ENCODE results near the gene PIP5K1B. TPM values are rescaled to one million over a fixed set of nuclear protein-coding genes. Genes with fewer than 3 reads are reported as not detected.
A peak's percentile ranks its signal among the peaks of the same experiment; 100 is the strongest.

The PIP5K1B gene
- total and polyA plus RNA-seq, 10 of the 15 experiments (the other 5 are each of a cell fraction or from before 2014, with no cell fraction given): 6.8 to 16.3 (median 10.6) TPM

GRCh38 chr9:68933434-68934328 is 228.6 kb downstream of the PIP5K1B start (continued):
- TF ChIP-seq FOS (IDR thresholded peaks at IDR 0.05; ENCODE audit: borderline replicate concordance, extremely low read depth, insufficient read length) (no peak), POLR2AphosphoS2 (IDR thresholded peaks at IDR 0.05; ENCODE audit: low read depth, low read length) (no peak), KAT2A (conservative IDR thresholded peaks at IDR 0.05; ENCODE audit: control insufficient read depth, low read depth, low read length) (no peak), TCF7 (IDR thresholded peaks at IDR 0.05; ENCODE audit: borderline replicate concordance) (no peak), E2F4 (IDR thresholded peaks at IDR 0.05; ENCODE audit: low read depth, low read length) (no peak), CREM (IDR thresholded peaks at IDR 0.05; ENCODE audit: low read depth) (peak; percentile 64; the same call in 1 of the 2 replicates), RFX5 (IDR thresholded peaks at IDR 0.05; ENCODE audit: low read depth, low read length) (no peak), CUX1 (IDR thresholded peaks at IDR 0.05; ENCODE audit: insufficient replicate concordance, low read depth, low read length) (no peak), IRF3 (IDR thresholded peaks at IDR 0.05) (no peak), PML (IDR thresholded peaks at IDR 0.05; ENCODE audit: low read length) (no peak), POU2F2 (IDR thresholded peaks at IDR 0.05; ENCODE audit: borderline replicate concordance, low read depth, low read length) (no peak), PAX5 (IDR thresholded peaks at IDR 0.05; ENCODE audit: borderline replicate concordance, low read depth, low read length) (peak; percentile 97), NFIC (IDR thresholded peaks at IDR 0.05; ENCODE audit: low read depth, low read length) (peak; percentile 87)
- TF ChIP-seq, protein P1, sequence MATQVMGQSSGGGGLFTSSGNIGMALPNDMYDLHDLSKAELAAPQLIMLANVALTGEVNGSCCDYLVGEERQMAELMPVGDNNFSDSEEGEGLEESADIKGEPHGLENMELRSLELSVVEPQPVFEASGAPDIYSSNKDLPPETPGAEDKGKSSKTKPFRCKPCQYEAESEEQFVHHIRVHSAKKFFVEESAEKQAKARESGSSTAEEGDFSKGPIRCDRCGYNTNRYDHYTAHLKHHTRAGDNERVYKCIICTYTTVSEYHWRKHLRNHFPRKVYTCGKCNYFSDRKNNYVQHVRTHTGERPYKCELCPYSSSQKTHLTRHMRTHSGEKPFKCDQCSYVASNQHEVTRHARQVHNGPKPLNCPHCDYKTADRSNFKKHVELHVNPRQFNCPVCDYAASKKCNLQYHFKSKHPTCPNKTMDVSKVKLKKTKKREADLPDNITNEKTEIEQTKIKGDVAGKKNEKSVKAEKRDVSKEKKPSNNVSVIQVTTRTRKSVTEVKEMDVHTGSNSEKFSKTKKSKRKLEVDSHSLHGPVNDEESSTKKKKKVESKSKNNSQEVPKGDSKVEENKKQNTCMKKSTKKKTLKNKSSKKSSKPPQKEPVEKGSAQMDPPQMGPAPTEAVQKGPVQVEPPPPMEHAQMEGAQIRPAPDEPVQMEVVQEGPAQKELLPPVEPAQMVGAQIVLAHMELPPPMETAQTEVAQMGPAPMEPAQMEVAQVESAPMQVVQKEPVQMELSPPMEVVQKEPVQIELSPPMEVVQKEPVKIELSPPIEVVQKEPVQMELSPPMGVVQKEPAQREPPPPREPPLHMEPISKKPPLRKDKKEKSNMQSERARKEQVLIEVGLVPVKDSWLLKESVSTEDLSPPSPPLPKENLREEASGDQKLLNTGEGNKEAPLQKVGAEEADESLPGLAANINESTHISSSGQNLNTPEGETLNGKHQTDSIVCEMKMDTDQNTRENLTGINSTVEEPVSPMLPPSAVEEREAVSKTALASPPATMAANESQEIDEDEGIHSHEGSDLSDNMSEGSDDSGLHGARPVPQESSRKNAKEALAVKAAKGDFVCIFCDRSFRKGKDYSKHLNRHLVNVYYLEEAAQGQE (IDR thresholded peaks at IDR 0.05; ENCODE audit: low read depth, low read length): no peak
- TF ChIP-seq, protein P2, sequence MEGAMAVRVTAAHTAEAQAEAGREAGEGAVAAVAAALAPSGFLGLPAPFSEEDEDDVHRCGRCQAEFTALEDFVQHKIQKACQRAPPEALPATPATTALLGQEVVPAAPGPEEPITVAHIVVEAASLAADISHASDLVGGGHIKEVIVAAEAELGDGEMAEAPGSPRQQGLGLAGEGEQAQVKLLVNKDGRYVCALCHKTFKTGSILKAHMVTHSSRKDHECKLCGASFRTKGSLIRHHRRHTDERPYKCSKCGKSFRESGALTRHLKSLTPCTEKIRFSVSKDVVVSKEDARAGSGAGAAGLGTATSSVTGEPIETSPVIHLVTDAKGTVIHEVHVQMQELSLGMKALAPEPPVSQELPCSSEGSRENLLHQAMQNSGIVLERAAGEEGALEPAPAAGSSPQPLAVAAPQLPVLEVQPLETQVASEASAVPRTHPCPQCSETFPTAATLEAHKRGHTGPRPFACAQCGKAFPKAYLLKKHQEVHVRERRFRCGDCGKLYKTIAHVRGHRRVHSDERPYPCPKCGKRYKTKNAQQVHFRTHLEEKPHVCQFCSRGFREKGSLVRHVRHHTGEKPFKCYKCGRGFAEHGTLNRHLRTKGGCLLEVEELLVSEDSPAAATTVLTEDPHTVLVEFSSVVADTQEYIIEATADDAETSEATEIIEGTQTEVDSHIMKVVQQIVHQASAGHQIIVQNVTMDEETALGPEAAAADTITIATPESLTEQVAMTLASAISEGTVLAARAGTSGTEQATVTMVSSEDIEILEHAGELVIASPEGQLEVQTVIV (IDR thresholded peaks at IDR 0.05; ENCODE audit: borderline replicate concordance, partially characterized antibody): no peak
